ENCODE results near the gene TJP3.

The TJP3 gene

GRCh38 chr19:3770136-3770999 is 62.2 kb downstream of the TJP3 start:
- no peak for DNase-seq

- DNase-seq = no peak
These were observed 63.1 kb downstream of the TJP3 start for GRCh38 chr19:3771000-3771905.

DNA sequence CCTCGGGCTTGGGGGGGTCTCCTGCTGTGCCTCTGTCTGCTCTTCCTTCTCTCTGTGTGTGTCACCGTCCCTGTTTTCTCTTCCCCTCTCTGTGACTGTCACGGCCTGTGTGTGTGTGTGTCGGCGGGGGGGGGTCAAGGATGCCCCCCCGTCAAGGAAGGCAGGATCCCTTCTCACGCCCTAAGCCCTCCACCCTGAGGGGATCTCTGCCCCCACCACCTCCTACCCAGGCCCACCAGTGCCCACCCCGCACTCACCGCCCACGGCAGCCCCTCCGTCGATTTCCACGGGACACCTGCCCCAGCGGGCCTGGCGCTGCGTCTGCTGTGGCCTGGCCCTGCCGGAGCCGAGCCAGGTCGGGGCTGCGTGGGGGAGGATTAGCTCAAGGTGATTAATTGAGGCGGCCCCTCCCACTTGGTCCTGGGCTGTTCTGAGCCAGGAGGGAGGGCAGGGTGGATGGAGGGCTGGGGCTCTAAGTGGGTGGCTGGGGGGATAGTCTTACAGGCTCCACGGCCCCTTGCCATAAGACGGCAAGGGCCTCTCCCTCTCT is 63.8 kb downstream of the TJP3 start, which contains the start of gene RAX2:
Gene RAX2, minus strand, starts transcription at position 323 of the 550 bp plus-strand sequence. CDS start 486 bp downstream, outside the sequence.
- DNase-seq = no peak

- DNase-seq = no peak
These were observed 65.8 kb downstream of the TJP3 start for GRCh38 chr19:3773814-3774515.

DNA sequence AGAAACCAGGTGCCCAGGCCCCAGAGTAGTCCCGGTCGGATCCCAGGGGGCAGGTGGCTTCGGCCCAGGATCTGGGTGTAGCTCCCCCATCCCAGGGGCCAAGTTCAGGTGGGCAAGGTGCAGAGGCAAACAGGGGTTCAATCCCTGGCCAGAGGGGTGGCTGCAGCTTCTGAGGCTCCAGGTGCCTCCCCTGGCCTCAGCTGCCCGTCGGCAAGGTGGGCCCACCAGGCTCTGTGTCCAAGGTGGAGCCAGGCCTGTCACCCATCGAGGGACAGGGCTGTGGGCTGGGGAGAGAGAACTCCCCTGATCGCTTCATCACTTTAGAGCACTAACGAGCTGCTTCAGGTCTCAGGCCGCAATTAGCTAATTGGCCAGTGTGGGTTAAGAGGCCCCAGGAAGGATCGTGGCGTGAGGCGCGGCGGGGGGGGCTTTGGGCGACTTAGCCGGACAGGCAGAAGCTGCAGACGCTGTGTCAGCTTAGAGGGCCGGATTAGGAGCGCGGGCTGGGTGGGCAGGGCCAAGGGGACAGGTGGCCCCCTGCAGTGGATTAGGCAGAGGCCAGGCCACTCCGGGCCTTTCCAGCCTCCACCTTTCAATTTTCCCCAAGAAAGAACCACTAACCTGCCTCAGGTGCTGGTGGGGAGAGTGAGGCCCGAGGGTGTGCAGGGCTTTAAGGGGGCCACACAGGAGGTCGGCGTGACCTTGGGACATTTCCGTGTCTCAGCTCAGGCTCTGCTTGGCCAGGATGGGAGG is 66.6 kb downstream of the TJP3 start:
- peak; percentile 55 for DNase-seq

GRCh38 chr19:3775374-3775711 is 67.2 kb downstream of the TJP3 start:
- no peak for DNase-seq

DNA sequence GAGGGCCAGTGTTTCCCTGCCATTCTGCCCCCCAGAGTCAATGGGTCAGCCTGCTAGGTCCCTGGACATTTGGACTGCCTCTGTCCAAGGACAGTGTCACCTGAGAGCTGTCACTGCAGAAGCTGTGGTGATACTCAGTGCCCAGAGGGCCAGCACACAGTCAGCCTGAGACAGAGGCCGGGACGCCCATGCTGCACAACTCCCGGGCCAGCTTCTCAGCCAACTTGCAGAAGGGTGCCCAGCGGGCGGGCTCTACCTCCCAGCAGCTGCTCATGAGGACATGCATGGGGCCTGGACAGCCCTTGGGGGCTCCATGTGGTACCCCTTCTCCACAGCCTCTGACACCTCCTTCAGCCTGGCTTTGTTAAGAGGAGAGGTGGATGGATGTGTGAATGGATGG is 67.6 kb downstream of the TJP3 start:
- no peak for DNase-seq

- DNase-seq = no peak
These were observed 68.4 kb downstream of the TJP3 start for GRCh38 chr19:3776479-3777040.

DNA sequence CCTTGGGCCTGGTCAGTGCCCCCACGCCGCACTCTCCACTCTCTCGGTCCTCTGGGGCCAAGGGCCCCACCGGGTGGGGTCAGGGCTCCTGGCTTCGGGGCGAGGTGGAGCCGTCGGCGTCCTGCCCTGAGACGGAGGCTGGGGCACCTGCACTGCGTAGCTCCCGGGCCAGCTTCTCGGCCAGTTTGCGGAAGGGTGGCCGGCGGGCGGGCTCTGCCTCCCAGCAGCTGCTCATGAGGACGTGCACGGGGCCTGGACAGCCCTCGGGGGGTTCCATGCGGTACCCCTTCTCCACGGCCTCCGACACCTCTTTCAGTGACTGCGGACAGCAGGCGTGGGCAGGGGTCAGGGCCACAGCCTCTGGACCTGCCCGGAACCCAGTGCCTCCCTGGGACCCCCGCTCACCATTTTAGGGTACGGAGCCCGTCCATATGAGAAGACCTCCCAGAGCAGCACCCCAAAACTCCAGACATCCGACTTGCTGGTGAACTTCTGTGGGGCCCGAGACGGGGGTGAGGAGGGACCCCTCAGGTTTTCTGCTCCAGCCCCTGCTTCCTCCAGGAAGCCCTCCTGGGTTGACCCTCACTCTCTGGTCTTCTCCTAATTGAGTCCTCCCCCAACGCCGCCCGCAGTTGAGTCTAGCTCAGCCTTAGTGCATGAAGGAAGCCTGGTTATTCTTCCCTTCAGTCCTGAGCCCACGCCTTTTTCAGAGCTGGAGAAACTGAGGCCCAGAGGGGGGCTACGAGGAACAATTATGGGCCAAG is 70.1 kb downstream of the TJP3 start:
- DNase-seq = no peak

DNA sequence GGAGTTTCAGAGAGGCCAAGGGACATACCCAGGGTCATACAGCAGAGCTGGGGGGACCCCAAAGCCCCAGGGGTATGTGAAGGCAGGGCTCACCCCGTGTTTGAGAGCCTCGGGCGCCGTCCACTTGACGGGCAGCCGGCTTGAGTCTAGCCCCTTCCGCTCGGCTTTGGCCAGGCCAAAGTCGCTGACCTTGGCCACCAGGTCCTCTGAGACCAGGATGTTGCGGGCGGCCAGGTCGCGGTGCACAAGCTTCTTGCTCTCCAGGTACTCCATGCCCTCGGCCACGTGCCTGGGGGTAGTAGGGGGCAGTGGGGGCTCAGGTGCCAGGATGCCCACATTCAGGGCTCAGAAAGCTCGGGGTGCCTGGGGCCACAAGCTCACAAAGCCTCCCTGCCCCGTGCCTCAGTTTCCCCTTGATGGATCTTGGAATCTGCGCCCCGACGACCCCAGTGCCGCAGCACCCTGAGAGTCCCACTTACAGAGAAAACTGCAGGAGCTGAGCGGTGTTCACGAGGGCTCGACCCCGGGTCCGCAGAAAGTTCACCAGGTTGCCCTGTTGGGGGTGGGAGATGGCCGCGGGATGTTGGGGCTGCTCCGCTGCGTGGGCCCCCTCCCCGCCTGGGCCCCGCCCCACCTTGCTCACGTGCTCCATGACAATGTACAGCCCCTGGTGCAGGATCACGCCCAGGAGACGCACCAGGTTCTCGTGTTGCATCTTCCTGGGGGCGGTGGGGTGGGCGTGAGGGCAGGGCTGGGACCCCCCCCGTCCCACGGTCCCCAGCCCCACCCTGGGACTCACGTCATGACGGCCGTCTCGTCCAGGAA is 70.9 kb downstream of the TJP3 start:
- DNase-seq = no peak

DNA sequence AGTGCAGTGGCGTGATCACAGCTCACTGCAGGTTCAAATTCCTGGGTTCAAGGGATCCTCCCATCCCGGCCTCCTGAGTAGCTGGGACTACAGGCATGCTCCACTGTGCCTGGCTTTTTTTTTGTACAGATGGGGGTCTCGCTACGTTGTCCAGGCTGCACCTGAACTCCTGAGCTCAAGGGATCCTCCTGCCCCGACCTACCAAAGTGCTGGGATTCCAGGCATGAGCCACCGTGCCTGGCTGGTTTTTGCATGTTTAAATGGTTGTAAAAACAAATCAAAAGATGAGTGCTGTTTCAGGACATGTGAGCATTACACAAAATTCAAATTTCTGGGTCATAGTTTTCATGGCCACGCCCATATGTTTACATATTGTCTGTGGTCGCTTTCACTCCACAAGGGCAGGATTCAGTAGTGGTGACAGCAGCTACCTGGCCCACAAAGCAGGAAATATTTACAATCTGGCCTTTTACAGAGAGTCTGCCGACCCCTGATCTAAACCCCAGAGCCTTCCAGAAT is 72.7 kb downstream of the TJP3 start:
- no peak for DNase-seq

- DNase-seq = no peak
These were observed 73.4 kb downstream of the TJP3 start for GRCh38 chr19:3781603-3782002.

- DNase-seq = no peak
These were observed 74.1 kb downstream of the TJP3 start for GRCh38 chr19:3782330-3782729.

DNA sequence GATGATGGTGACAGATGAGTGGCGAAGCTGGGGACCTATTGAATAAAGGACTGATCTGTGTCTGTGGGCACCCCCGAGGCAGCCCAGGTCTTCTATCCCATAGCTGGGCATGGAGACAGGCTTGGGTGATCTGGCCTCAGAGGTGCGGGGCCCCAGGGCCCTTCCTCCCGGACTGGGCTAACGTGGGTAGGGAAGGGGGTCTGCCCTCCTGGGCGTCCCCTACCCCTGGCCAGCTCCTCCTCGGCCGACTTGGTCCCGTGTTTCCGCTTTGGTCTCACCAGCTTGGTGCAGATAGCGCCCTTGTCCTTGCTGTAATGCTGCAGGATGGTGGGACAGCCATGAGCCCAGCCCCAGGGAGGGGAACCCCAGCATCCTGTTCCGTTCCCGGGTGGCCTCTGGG is 74.7 kb downstream of the TJP3 start:
- DNase-seq = no peak

GRCh38 chr19:3783660-3784584 is 75.7 kb downstream of the TJP3 start:
- DNase-seq = no peak

- no peak for DNase-seq
These were observed 76.6 kb downstream of the TJP3 start for GRCh38 chr19:3784607-3785450.

GRCh38 chr19:3785451-3785937 is 77.3 kb downstream of the TJP3 start:
- peak; percentile 16 for DNase-seq

All from eye (tissue), 1 donor.